ENCODE data around the gene DOCK1. TPM values are rescaled to one million over a fixed set of nuclear protein-coding genes. Genes with fewer than 3 reads are reported as not detected.

DOCK1 gene
- polyA plus RNA-seq, 3 donors: 67.2 to 68.8 (median 67.9) TPM

- no peak for DNase-seq (ENCODE audit: low read depth in 3 of 3, low spot score in 2 of 3)
Observed at GRCh38 chr10:127325506-127325905, 420.3 kb downstream of the DOCK1 start.

- DNase-seq (ENCODE audit: low read depth in 3 of 3, low spot score in 2 of 3): no peak
Observed at GRCh38 chr10:127326883-127327282, 421.7 kb downstream of the DOCK1 start.

- no peak for DNase-seq (ENCODE audit: low read depth in 3 of 3, low spot score in 2 of 3)
Observed at GRCh38 chr10:127331696-127332095, 426.5 kb downstream of the DOCK1 start.

- no peak for DNase-seq (ENCODE audit: low read depth in 3 of 3, low spot score in 2 of 3)
Observed at GRCh38 chr10:127332631-127333030, 427.4 kb downstream of the DOCK1 start.

- DNase-seq (ENCODE audit: low read depth in 3 of 3, low spot score in 2 of 3): no peak
Observed at GRCh38 chr10:127337801-127338200, 432.6 kb downstream of the DOCK1 start.

- DNase-seq (ENCODE audit: low read depth in 3 of 3, low spot score in 2 of 3): no peak
Observed at GRCh38 chr10:127338399-127339110, 433.3 kb downstream of the DOCK1 start.

- no peak for DNase-seq (ENCODE audit: low read depth in 3 of 3, low spot score in 2 of 3)
Observed at GRCh38 chr10:127343821-127344220, 438.6 kb downstream of the DOCK1 start.

GRCh38 chr10:127344346-127344745 lies 439.1 kb downstream of the DOCK1 start:
- DNase-seq (ENCODE audit: low read depth in 3 of 3, low spot score in 2 of 3): no peak

- DNase-seq (ENCODE audit: low read depth in 3 of 3, low spot score in 2 of 3): no peak
Observed at GRCh38 chr10:127345231-127345965, 440.2 kb downstream of the DOCK1 start.

GRCh38 chr10:127346604-127347003 lies 441.4 kb downstream of the DOCK1 start:
- no peak for DNase-seq (ENCODE audit: low read depth in 3 of 3, low spot score in 2 of 3)

- DNase-seq (ENCODE audit: low read depth in 3 of 3, low spot score in 2 of 3): no peak
Observed at GRCh38 chr10:127347202-127347959, 442.2 kb downstream of the DOCK1 start.

GRCh38 chr10:127349737-127350136 lies 444.5 kb downstream of the DOCK1 start:
- no peak for DNase-seq (ENCODE audit: low read depth in 3 of 3, low spot score in 2 of 3)

- no peak for DNase-seq (ENCODE audit: low read depth in 3 of 3, low spot score in 2 of 3)
Observed at GRCh38 chr10:127351542-127351941, 446.3 kb downstream of the DOCK1 start.

- no peak for DNase-seq (ENCODE audit: low read depth in 3 of 3, low spot score in 2 of 3)
Observed at GRCh38 chr10:127353544-127353943, 448.3 kb downstream of the DOCK1 start.

GRCh38 chr10:127354255-127354654 lies 449.0 kb downstream of the DOCK1 start:
- no peak for DNase-seq (ENCODE audit: low read depth in 3 of 3, low spot score in 2 of 3)

- DNase-seq (ENCODE audit: low read depth in 3 of 3, low spot score in 2 of 3): no peak
Observed at GRCh38 chr10:127354992-127355391, 449.8 kb downstream of the DOCK1 start.

GRCh38 chr10:127356360-127356759 lies 451.1 kb downstream of the DOCK1 start:
- DNase-seq (ENCODE audit: low read depth in 3 of 3, low spot score in 2 of 3): no peak

- DNase-seq (ENCODE audit: low read depth in 3 of 3, low spot score in 2 of 3): no peak
Observed at GRCh38 chr10:127357265-127357664, 452.0 kb downstream of the DOCK1 start.

- peak in 1 of 3 donors; percentile 43 for DNase-seq (ENCODE audit: low read depth in 3 of 3, low spot score in 2 of 3)
Observed at GRCh38 chr10:127358337-127358736, 453.1 kb downstream of the DOCK1 start.

- DNase-seq (ENCODE audit: low read depth in 3 of 3, low spot score in 2 of 3): no peak
Observed at GRCh38 chr10:127364034-127364433, 458.8 kb downstream of the DOCK1 start.

- DNase-seq (ENCODE audit: low read depth in 3 of 3, low spot score in 2 of 3): no peak
Observed at GRCh38 chr10:127368101-127368500, 462.9 kb downstream of the DOCK1 start.

All from right renal cortex interstitium (tissue), 3 donors.